Nephron progenitor cell (in vitro differentiated cells): ENCODE data around the gene CACNA1C.

Experiments used
- DNase-seq: peaks from one replicate; pipeline ENCODE4 v3.0.0; 2021
- H3K27ac Mint-ChIP-seq: 2 replicates; pipeline ENCODE4 v1.8.0; 2021; ENCODE audit warnings: mild to moderate bottlenecking, moderate library complexity, mixed read lengths
- H3K27me3 Mint-ChIP-seq: 2 replicates; pipeline ENCODE4 v1.8.0; 2021; ENCODE audit warnings: mild to moderate bottlenecking, low read depth, mixed read lengths; ENCODE audit not compliant: poor library complexity
- H3K36me3 Mint-ChIP-seq: 2 replicates; pipeline ENCODE4 v1.8.0; 2021; ENCODE audit warnings: low read depth, mixed read lengths
- H3K4me1 Mint-ChIP-seq: 2 replicates; pipeline ENCODE4 v1.8.0; 2021; ENCODE audit warnings: mixed read lengths
- H3K4me3 Mint-ChIP-seq: 2 replicates; pipeline ENCODE4 v1.8.0; 2021; ENCODE audit warnings: mild to moderate bottlenecking, moderate library complexity, mixed read lengths
- H3K9me3 Mint-ChIP-seq: 2 replicates; pipeline ENCODE4 v1.8.0; 2021; ENCODE audit warnings: mild to moderate bottlenecking, moderate library complexity, mixed read lengths
- CTCF ChIP-seq: fragments of 200-600 bp; sonication (generic); IDR thresholded peaks from 2 replicates; pipeline ENCODE4 v1.5.0; 2021; ENCODE audit warnings: antibody characterized with exemption

Gene CACNA1C

DNA sequence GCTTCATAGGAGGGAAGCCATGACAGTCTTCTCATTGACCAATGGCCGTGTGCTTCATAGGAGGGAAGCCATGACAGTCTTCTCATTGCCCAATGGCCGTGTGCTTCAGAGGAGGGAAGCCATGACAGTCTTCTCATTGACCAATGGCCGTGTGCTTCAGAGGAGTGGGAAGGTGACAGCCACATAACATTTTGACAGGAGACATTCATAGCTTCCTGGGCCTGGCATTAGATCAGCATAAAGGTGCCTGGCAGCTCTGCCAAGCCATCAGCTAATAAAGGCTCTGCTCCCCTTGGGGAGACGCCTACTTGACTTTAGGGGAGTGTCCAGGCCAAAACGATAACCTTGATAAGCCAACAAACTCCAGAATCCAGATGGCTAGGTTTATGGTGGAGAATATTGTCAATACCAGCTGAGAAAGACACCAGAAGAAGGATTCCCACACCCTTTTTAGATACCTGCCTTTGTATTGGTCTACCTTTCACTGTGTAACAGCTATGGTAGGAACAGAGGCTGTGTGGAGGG is 468.0 kb downstream of the CACNA1C start:
- no peaks in the 10 kb centered on the region for H3K36me3 Mint-ChIP-seq

DNA sequence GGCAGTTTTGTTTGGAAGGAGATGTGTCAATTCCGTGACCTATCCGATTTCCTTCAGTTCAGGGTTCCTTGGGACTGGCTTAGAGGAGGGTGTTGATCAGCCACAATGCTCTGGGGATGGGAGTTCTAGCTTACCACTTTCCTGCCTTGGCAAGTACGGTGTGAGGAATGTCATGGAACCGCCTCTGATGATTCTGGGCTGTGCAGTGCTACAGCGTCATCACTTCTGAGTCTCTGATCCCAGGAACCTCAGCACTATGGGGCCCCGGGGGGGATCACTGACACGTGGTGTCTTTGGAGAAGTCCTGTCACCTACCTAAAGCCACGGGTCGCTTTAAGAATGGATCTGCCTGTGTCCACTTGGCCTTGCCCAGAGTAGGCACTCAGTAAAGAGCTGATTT is 470.5 kb downstream of the CACNA1C start:
- H3K27me3 Mint-ChIP-seq: peaks cover 11% of the 10 kb centered on the region

More for the DNA sequence above, 468.0 kb downstream of the CACNA1C start:
- Mint-ChIP-seq H3K27ac (no peak overlapping the region), H3K27me3 (peaks cover 13% of the 10 kb centered on the region), H3K4me1 (peaks cover 45% of the 10 kb centered on the region), H3K9me3 (peaks cover 7% of the 10 kb centered on the region), H3K4me3 (no peak overlapping the region)
- TF ChIP-seq CTCF: no peak
- no peak for DNase-seq

DNA sequence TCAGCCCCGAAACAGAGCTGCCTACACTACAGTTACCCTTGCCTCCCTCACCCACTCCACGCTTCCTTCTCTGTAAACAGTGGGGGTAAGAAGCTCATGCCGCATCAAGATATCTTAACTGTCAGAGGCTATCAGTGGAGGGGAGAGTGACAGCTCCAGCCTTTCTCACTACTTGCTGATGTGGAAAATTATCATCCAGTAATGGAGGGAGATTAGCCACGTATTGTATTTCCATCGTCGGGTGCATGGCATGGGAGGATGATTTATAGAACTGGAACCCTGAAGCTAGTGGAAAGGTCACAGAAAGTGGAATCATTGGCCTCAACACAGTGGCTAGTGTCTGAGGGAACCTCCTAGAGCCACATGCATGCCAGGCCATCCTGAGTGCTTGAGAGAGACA is 471.1 kb downstream of the CACNA1C start:
- peak overlapping the region; percentile 75 for H3K27ac Mint-ChIP-seq
- H3K27me3 Mint-ChIP-seq: peaks cover 12% of the 10 kb centered on the region
- no peak for TF ChIP-seq CTCF
- H3K4me1 Mint-ChIP-seq: peaks cover 71% of the 10 kb centered on the region
- H3K9me3 Mint-ChIP-seq: peaks cover 7% of the 10 kb centered on the region
- no peak for DNase-seq
- no peaks in the 10 kb centered on the region for H3K36me3 Mint-ChIP-seq
- H3K4me3 Mint-ChIP-seq: peak overlapping the region; percentile 60

More for the DNA sequence above, 470.5 kb downstream of the CACNA1C start:
- H3K27ac Mint-ChIP-seq: no peak overlapping the region
- peaks cover 7% of the 10 kb centered on the region for H3K9me3 Mint-ChIP-seq
- no peaks in the 10 kb centered on the region for H3K36me3 Mint-ChIP-seq
- DNase-seq: no peak
- H3K4me1 Mint-ChIP-seq: peaks cover 66% of the 10 kb centered on the region
- no peak for TF ChIP-seq CTCF
- H3K4me3 Mint-ChIP-seq: no peak overlapping the region

- Mint-ChIP-seq H3K9me3 (no peaks in the 10 kb centered on the region), H3K36me3 (no peaks in the 10 kb centered on the region), H3K4me3 (no peak overlapping the region), H3K4me1 (peaks cover 88% of the 10 kb centered on the region), H3K27me3 (peaks cover 8% of the 10 kb centered on the region), H3K27ac (no peak overlapping the region)
- no peak for DNase-seq
- no peak for TF ChIP-seq CTCF
Measured at GRCh38 chr12:2526371-2526770, 473.6 kb downstream of the CACNA1C start.

GRCh38 chr12:2528001-2528400 is 475.2 kb downstream of the CACNA1C start:
- Mint-ChIP-seq H3K4me1 (peaks cover 91% of the 10 kb centered on the region), H3K36me3 (no peaks in the 10 kb centered on the region), H3K27me3 (peaks cover 15% of the 10 kb centered on the region)

More at GRCh38 chr12:2528001-2528400, 475.2 kb downstream of the CACNA1C start:
- no peak for TF ChIP-seq CTCF
- Mint-ChIP-seq H3K4me3 (no peak overlapping the region), H3K27ac (no peak overlapping the region), H3K9me3 (no peaks in the 10 kb centered on the region)
- DNase-seq: no peak
